Kasumi-1 (cell line): ENCODE results near the gene MAGI2.
"Not testable (repeated sequence)": the region's sequence is repeated elsewhere in the genome, so short reads cannot be mapped to it uniquely, and the experiment has no call there.

Experiments used
- DNase-seq, 2 experiments: peaks; one replicate each; lab custom pipeline; 2025; lab: John Stamatoyannopoulos, UW

The MAGI2 gene

DNA sequence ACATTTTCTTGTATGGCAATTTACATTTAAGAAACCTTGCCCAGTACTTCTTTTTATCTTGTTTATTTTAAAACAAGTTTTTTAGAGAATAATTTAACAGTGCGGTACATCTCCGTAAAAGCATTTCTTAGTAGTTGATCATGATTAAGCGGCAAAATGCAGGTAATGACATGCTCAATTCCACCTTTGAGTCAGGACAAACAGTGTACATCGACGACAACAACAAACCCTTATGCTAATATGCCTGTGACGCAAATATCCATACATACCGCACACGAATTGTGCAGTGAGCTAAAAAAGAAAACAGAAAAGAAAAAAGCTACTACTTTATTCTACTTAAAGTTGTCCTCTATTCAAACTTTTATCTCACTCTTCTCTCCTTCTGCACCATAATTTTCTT is 1.9 kb downstream of the MAGI2 start:
- no peak for DNase-seq

GRCh38 chr7:79442766-79443165 is 10.7 kb downstream of the MAGI2 start:
- not testable (repeated sequence) for DNase-seq

DNA sequence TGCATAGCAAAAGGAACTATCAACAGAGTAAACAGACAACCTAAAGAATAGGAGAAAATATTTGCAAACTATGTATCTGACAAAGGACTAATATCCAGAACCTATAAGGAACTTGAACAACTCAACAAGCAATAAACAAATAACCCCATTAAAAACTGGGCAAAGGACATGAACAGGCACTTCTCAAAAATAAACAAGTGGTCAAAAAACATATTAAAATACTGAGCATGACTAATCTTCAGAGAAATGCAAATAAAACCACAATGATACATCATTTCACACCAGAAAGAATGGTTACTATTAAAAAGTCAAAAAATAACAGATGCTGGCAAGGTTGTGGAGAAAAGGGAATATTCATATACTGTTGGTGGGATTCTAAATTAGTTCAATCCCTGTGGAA is 17.1 kb downstream of the MAGI2 start:
- no peak for DNase-seq

- no peak for DNase-seq
These were observed 18.6 kb downstream of the MAGI2 start for GRCh38 chr7:79434867-79435266.

- DNase-seq = no peak
These were observed 19.4 kb downstream of the MAGI2 start for GRCh38 chr7:79434098-79434497.

DNA sequence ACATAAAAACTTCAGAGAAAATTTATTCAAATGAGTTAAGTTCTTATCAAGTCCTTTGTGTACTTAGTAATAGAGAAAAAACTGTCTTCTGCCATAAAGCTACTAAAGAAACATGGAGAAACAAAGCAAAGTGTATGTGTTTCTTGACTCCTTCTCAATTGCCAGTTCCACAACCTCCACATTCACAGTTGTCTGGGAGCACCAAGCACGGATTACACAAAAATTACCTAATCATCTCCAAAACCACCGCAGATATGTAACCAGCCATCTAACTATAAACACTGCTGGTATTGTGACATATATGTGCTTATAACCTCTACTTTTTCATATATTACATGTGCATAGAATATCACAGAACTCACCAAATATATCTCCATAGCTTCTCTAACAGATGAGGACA is 23.1 kb downstream of the MAGI2 start:
- no peak for DNase-seq

- DNase-seq = no peak
These were observed 27.8 kb downstream of the MAGI2 start for GRCh38 chr7:79425665-79426064.

GRCh38 chr7:79421751-79422150 is 31.7 kb downstream of the MAGI2 start:
- DNase-seq = no peak

- DNase-seq = no peak
These were observed 33.0 kb downstream of the MAGI2 start for GRCh38 chr7:79420464-79420863.

DNA sequence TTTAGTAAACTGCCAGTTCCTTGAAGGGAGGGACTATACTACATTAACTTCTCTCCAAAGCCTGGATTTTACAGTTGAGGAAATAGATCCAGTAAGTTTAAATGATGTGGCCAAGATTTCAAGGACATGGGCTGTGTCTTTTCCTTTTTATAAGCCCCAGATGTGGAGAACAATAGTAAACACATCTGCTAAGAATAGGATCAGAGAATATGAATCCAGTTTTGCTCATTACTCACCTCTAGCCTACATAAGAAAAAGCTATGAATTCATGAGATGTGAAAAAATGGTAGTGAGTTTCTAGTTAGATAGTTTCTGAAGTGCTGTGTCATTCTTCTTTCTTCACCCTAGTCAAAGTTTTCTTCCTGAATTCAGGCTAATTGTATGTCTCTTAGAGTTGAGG is 38.6 kb downstream of the MAGI2 start:
- DNase-seq = no peak

DNA sequence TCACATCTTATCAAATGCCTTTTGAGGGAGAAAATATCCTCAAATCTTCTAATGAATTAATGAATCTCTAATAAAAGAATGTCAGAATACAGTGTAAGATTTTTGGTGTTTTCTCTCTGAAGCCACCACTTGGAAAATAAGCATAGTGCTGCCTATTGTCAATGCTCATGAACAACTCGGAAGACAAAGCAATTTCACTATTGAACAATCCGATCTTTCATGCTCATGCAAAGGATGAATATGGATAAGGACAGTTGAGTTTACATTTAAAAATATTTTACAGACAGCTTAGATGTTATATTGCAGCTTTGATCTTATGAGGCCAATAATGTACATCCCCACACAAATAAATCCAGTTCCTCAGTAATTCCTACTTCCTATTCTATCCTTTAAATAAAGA is 40.6 kb downstream of the MAGI2 start:
- DNase-seq = no peak

GRCh38 chr7:79412438-79412837 is 41.0 kb downstream of the MAGI2 start:
- no peak for DNase-seq

GRCh38 chr7:79410345-79410744 is 43.1 kb downstream of the MAGI2 start:
- no peak for DNase-seq

DNA sequence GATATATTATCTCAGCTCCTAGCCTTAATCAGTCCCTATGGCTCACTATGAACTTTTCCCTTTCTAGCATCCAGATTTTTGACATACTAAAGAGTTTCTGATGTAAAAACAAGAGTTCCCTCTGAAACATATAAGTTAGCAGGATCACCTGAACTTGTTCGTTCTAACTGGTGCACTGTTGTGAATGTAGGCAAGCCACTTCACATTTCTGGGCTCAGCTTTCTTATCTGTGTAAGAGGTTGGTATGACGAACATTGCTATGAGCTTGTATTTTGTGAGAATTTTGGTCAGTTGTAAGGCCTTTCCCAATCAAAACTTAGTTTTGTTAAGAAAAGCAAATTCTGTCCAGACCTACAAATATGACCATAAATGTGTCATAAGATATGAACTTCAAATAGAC is 46.1 kb downstream of the MAGI2 start:
- no peak for DNase-seq

DNA sequence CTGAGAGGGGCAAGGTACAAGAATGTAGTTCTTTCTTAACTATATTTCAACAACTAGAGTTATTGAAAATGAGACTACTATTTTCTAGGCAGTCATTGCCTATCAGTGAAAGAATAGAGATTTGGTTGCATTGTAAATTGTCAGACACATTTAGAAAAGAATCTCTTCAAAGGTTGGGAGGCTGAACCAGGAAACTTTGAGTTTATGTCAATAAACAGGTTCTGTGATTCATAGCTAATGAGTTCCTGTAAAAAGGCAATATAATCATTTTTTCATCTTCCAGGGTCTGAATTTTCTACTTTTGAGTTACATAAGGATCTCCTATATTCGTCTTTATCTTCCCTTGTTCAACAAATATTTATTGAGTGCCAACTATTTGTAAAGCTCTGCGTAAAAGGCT is 47.1 kb downstream of the MAGI2 start:
- no peak for DNase-seq

GRCh38 chr7:79405368-79405767 is 48.1 kb downstream of the MAGI2 start:
- DNase-seq = no peak

DNA sequence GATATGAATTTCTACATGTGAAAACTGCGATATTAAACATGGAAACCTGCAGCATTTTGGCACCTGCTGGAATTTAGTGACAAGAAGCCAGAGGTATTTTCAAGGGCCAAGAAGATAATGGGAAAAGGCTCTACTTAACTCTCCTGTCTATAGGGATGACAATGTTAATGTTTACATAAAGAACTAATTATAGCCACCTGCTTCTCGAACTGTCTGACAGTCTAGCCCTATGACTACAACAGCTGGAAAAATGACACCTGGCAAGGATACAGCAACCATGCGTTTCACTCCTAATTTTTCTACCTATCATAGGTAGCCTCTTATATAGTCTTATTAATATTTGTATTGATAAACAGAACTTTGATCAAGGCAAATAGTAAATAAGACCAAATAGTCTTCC is 49.6 kb downstream of the MAGI2 start:
- no peak for DNase-seq

- DNase-seq = no peak
These were observed 50.0 kb downstream of the MAGI2 start for GRCh38 chr7:79403451-79403850.

DNA sequence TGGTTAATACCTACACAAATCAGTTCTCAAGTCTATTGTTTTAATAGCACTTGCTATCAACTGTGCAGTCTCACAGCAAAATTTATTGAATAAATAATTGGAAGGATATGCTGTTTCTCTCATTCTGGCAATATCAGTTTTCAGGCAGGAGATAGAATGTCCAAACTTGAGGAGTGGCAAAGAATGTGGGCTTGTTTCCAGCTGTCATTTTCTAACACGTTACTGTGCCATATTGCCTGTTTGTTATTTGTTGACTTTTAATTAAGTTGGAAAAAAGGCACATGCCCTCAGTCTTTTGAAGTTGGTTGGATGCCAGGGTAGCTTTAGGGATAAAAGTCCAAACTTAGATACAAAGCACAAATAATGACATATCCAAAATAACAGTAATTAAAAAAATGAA is 52.2 kb downstream of the MAGI2 start:
- DNase-seq = no peak

GRCh38 chr7:79400222-79400621 is 53.2 kb downstream of the MAGI2 start:
- no peak for DNase-seq

- DNase-seq = no peak
These were observed 55.2 kb downstream of the MAGI2 start for GRCh38 chr7:79398138-79398749.

DNA sequence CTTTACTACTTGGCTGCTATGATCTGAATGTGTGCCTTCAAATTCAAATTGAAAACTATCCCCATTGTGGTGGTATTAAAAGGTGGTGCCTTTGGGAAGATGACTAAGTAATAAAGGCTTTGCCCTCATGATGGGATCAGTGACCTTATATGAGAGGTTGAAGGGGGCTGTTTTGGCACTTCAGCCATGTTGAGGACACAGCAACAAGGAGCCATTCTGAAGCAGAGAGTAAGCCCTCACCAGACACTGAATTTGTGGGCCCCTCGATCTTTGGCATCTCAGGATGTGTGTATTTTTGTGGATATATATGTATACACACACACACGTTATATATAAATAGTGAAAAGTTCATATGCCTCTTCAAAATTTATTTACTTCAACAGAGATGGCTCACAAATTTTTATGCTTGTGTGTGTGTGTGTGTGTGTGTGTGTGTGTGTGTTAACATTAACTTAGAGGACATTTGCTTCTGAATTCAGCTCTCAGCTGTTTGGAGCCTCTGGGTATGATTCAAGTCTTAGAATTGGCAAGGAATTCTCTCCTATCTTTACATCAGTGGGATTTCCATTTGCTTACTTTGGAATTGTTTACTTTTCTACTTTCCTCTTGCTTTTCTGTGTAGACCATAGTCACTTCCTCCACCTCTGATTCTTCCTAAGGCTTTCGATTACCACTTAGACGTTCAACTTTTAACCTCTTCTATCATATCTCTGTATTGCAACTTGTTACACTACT is 66.6 kb downstream of the MAGI2 start:
- DNase-seq = no peak

DNA sequence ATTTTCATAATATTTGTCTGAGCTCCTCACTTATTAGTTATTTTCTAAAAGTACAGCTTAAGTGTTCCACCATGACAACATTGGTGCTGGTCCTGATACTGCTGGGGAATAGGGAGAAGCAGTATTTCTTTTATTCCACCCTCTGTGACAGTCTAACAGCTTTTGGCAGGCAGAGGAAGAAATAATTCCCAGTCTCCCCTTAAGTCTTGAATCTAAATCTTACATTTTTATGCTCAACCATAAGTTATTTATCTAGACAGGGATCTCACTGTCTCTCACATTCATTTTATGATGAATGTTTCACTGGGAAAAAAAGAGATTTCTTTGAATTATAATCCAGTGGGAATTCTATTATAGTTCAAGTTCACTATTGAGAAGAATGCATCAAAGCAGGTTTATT is 71.5 kb downstream of the MAGI2 start:
- DNase-seq = no peak

GRCh38 chr7:79377097-79377496 is 76.4 kb downstream of the MAGI2 start:
- DNase-seq = no peak
